Tibial nerve (tissue), 4 donors: ENCODE results near the gene HABP2.

Experiments
- CTCF ChIP-seq, 5 experiments: fragments of 200-600 bp in 3 of 5; fragments of 450-650 bp in 2 of 5; sonication (generic) in 3 of 5; IDR thresholded peaks; one replicate each; pipeline ENCODE4 v1.5.1; 2016 to 2019; ENCODE audit warnings: antibody characterized with exemption in 5 of 5, mild to moderate bottlenecking in 3 of 5, moderate library complexity in 2 of 5
- EP300 ChIP-seq, 2 donors: sonication (generic); formaldehyde crosslinking; IDR thresholded peaks; one replicate each; pipeline ENCODE4 v1.6.1; 2017; ENCODE audit warnings: antibody characterized with exemption in 2 of 2, mild to moderate bottlenecking in 1 of 2
- POLR2A ChIP-seq, 2 donors: fragments of 450-650 bp; IDR thresholded peaks; one replicate each; pipeline ENCODE4 v1.6.1; 2017; ENCODE audit warnings: antibody characterized with exemption in 2 of 2, mild to moderate bottlenecking in 2 of 2, moderate library complexity in 2 of 2

- TF ChIP-seq CTCF (IDR thresholded peaks at IDR 0.05) (no peak), POLR2A (IDR thresholded peaks at IDR 0.05) (no peak), EP300 (IDR thresholded peaks at IDR 0.05) (no peak)
These were observed 13.1 kb upstream of the HABP2 start for GRCh38 chr10:113539789-113540188.
